K562 (cell line): ENCODE measurements around the gene AIF1. TPM values are rescaled to one million over a fixed set of nuclear protein-coding genes. Genes with fewer than 3 reads are reported as not detected.

Experiments used
- CAMTA2 ChIP-seq: fragments of 250-450 bp; sonication (Bioruptor Pico); conservative IDR thresholded peaks from 2 replicates; pipeline ENCODE4 v1.5.1; 2022
- ETS2 ChIP-seq: IDR thresholded peaks from 2 replicates; pipeline ENCODE4 v1.6.1; 2016; ENCODE audit warnings: borderline replicate concordance, missing genetic modification characterization, mild to moderate bottlenecking, moderate library complexity, missing compliant biosample characterization; ENCODE audit not compliant: poor library complexity, severe bottlenecking
- FOXJ2 ChIP-seq: fragments of 200-800 bp; sonication (Bioruptor generic); IDR thresholded peaks from 2 replicates; pipeline ENCODE4 v1.6.1; 2016; ENCODE audit warnings: missing genetic modification characterization, missing compliant biosample characterization
- HDAC2 ChIP-seq: fragments of 450-650 bp; IDR thresholded peaks from 2 replicates; pipeline ENCODE4 v1.6.1; 2016; ENCODE audit warnings: mild to moderate bottlenecking
- HMG20A ChIP-seq: fragments of 450-650 bp; formaldehyde crosslinking; conservative IDR thresholded peaks from 2 replicates; pipeline ENCODE4 v1.4.0; 2020; ENCODE audit warnings: mild to moderate bottlenecking, mixed read lengths
- KLF6 ChIP-seq: fragments of 250-450 bp; sonication (Bioruptor Pico); IDR thresholded peaks from 2 replicates; pipeline ENCODE4 v1.4.0; 2020; ENCODE audit warnings: mild to moderate bottlenecking, moderate library complexity, borderline replicate concordance
- NFIX ChIP-seq: fragments of 250-450 bp; sonication (Bioruptor Pico); IDR thresholded peaks from 2 replicates; pipeline ENCODE4 v1.4.0; 2020; ENCODE audit warnings: low read depth, mild to moderate bottlenecking, moderate library complexity
- NR2C2 ChIP-seq, 2 experiments: fragments of 200-800 bp in 1 of 2; sonication (Bioruptor generic) in 1 of 2; sonication (generic) in 1 of 2; formaldehyde crosslinking in 1 of 2; IDR thresholded peaks; 2 replicates each; pipeline versions ENCODE4 v1.6.1 to v1.8.0; 2016 to 2022; ENCODE audit warnings: mild to moderate bottlenecking in 1 of 2, missing compliant biosample characterization in 1 of 2, missing genetic modification characterization in 1 of 2, missing genetic modification reagents in 1 of 2
- PCBP2 ChIP-seq: fragments of 200-400 bp; formaldehyde crosslinking; IDR thresholded peaks from 2 replicates; pipeline ENCODE4 v1.6.1; 2018; ENCODE audit warnings: low read length, low read depth, mild to moderate bottlenecking, moderate library complexity; ENCODE audit not compliant: poor library complexity, severe bottlenecking
- POLR2A ChIP-seq: fragments of 450-650 bp; conservative IDR thresholded peaks from 2 replicates; pipeline ENCODE4 v1.6.1; 2016
- SIN3A ChIP-seq, 2 experiments: fragments of 150-350 bp in 1 of 2; IDR thresholded peaks; 2 replicates each; pipeline ENCODE4 v1.6.1; 2011 to 2016; ENCODE audit warnings: borderline replicate concordance in 2 of 2, low read depth in 2 of 2, low read length in 2 of 2, mild to moderate bottlenecking in 2 of 2, moderate library complexity in 2 of 2; ENCODE audit not compliant: control insufficient read depth in 1 of 2
- SRF ChIP-seq, 2 experiments: fragments of 250-450, 450-650 bp in 1 of 2; sonication (Bioruptor Pico) in 1 of 2; sonication (generic) in 1 of 2; formaldehyde crosslinking; IDR thresholded peaks; 2 replicates each; pipeline versions ENCODE4 v1.5.0 to v1.5.1; 2020 to 2022; ENCODE audit warnings: mild to moderate bottlenecking in 1 of 2, missing genetic modification reagents in 1 of 2
- THRAP3 ChIP-seq: fragments of 450-650 bp; IDR thresholded peaks from 2 replicates; pipeline ENCODE4 v1.6.1; 2016; ENCODE audit warnings: mild to moderate bottlenecking, inconsistent platforms, borderline replicate concordance
- ZFP30 ChIP-seq: fragments of 250-450 bp; sonication (Bioruptor Pico); IDR thresholded peaks from 2 replicates; pipeline ENCODE4 v1.8.0; 2022; ENCODE audit warnings: moderate library complexity, mild to moderate bottlenecking, inconsistent platforms, borderline replicate concordance
- ZKSCAN1 ChIP-seq: fragments of 150-350 bp; IDR thresholded peaks from 2 replicates; pipeline ENCODE4 v1.6.1; 2016; ENCODE audit warnings: low read depth, low read length
- ZNF134 ChIP-seq: fragments of 250-450 bp; sonication (Bioruptor Pico); conservative IDR thresholded peaks from 2 replicates; pipeline ENCODE4 v1.4.0; 2020
- ZNF217 ChIP-seq: sonication (generic); formaldehyde crosslinking; IDR thresholded peaks from 2 replicates; pipeline ENCODE4 v1.8.0; 2022; ENCODE audit warnings: mild to moderate bottlenecking, missing genetic modification reagents
- ZNF263 ChIP-seq: sonication (generic); formaldehyde crosslinking; IDR thresholded peaks from 2 replicates; pipeline ENCODE4 v1.8.0; 2022; ENCODE audit warnings: mild to moderate bottlenecking, missing genetic modification reagents, borderline replicate concordance
- ZNF311 ChIP-seq: fragments of 250-450 bp; sonication (Bioruptor Pico); IDR thresholded peaks from 2 replicates; pipeline ENCODE4 v1.4.0; 2020; ENCODE audit warnings: mild to moderate bottlenecking, moderate library complexity
- ZNF586 ChIP-seq: fragments of 450-650 bp; formaldehyde crosslinking; conservative IDR thresholded peaks from 2 replicates; pipeline ENCODE4 v1.4.0; 2020; ENCODE audit warnings: mild to moderate bottlenecking, moderate library complexity
- ZNF699 ChIP-seq: fragments of 250-450 bp; sonication (Bioruptor Pico); IDR thresholded peaks from 2 replicates; pipeline ENCODE4 v1.8.0; 2021; ENCODE audit warnings: mild to moderate bottlenecking, moderate library complexity; ENCODE audit not compliant: insufficient replicate concordance
- polyA plus RNA-seq, 8 experiments: library from polyadenylated mRNA; depleted of rRNA in 4 of 8; stranded (reverse) in 5 of 8; unstranded in 3 of 8; fragments of >200 nt; fragmentation: Nextera tagmentation in 2 of 8; fragmentation: Illumina TruSeq in 1 of 8; extraction: Ambion mirVana in 2 of 8; extraction: Trizol in 1 of 8; gene quantifications; 2 replicates each; pipeline versions ENCODE4 v1.2.1 to v1.2.3, GENCODE V29; 2011 to 2014; ENCODE audit warnings: inconsistent platforms in 1 of 8, missing spikeins in 1 of 8
- total RNA-seq, 7 experiments: library from RNA; depleted of rRNA in 6 of 7; stranded (reverse); fragments of >200 nt in 6 of 7; fragmentation: Illumina TruSeq in 2 of 7; extraction: Trizol in 2 of 7; gene quantifications; 2 replicates each; pipeline versions ENCODE4 v1.2.1 to v1.2.3, GENCODE V29; 2011 to 2021; ENCODE audit warnings: low replicate concordance in 1 of 7
- TF ChIP-seq, protein P1 (sequence below): fragments of 450-650 bp; formaldehyde crosslinking; IDR thresholded peaks from 2 replicates; pipeline ENCODE4 v1.4.0; 2020; ENCODE audit warnings: mild to moderate bottlenecking
- TF ChIP-seq, protein P2 (sequence below): IDR thresholded peaks from 2 replicates; pipeline ENCODE4 v1.6.1; 2016; ENCODE audit warnings: missing genetic modification characterization, missing compliant biosample characterization
- TF ChIP-seq, protein P3 (sequence below): conservative IDR thresholded peaks from 2 replicates; pipeline ENCODE4 v1.6.1; 2011; ENCODE audit warnings: low read depth, mild to moderate bottlenecking, low read length; ENCODE audit not compliant: control insufficient read depth

Gene AIF1
- total and polyA plus RNA-seq, 9 of the 15 experiments (the other 6 are each of a cell fraction or from before 2014, with no cell fraction given): 9.4 to 33.4 (median 19.4) TPM

DNA sequence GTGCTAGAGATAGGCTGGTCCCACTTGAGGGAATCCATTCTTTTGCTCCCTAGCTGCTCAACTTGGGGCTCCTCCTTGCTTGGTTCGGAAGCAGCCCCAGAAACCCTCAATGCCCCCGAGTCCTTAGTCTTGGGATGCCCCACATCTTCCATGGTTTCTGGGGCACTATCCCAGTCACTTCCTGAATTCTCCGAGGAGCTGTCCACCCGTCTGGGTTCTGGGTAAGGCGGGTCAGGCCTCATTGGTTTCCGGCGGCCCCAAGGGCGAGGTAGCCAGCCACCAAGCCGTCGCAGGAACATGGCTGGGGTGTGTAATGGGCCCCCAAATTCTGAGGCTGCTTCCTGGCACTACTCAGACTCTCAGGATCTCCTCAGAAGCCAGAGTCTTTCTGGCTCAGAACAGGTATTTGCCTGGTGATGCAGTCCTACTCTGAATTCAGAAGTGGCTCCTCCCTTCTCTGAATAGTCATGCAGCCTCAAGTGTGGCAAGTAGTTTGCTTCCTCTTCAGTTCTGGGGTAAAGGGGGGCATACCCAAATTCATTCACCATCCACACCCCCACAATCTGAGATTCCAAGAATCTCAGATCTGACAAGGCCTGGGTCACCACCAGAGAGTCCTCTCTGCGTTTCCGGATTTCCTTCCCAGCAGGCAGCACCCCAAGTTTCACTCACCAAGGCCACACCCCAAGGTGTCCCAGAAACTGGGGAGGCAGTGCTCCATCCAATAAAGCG, 44.8 kb downstream of the AIF1 start (continued):
- TF ChIP-seq HDAC2: peak; percentile 71
- TF ChIP-seq, protein P1, sequence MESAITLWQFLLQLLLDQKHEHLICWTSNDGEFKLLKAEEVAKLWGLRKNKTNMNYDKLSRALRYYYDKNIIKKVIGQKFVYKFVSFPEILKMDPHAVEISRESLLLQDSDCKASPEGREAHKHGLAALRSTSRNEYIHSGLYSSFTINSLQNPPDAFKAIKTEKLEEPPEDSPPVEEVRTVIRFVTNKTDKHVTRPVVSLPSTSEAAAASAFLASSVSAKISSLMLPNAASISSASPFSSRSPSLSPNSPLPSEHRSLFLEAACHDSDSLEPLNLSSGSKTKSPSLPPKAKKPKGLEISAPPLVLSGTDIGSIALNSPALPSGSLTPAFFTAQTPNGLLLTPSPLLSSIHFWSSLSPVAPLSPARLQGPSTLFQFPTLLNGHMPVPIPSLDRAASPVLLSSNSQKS: no peak
- no peak for TF ChIP-seq PCBP2
- TF ChIP-seq POLR2A: no peak
- no peak for TF ChIP-seq ZNF134
- 0 out of 2 replicates have a peak, but pooled peaks have one; percentile 26 for TF ChIP-seq NFIX (CRISPR knock-in tag)
- TF ChIP-seq HMG20A (CRISPR knock-in tag): no peak
- no peak for TF ChIP-seq ZKSCAN1
- no peak for TF ChIP-seq THRAP3
- peak; percentile 76; the same call in 1 of the 2 replicates for TF ChIP-seq ZFP30
- no peak for TF ChIP-seq ZNF311 (CRISPR knock-in tag)
- TF ChIP-seq ZNF699: no peak
- no peak for TF ChIP-seq CAMTA2 (CRISPR knock-in tag)
- TF ChIP-seq SIN3A (IDR thresholded peaks at IDR 0.05; ENCODE audit: borderline replicate concordance in 2 of 2, control insufficient read depth in 1 of 2, low read depth in 2 of 2, low read length in 2 of 2): peak; percentile 40 to 98; a peak in 3 of 4 replicates
- TF ChIP-seq, protein P2, sequence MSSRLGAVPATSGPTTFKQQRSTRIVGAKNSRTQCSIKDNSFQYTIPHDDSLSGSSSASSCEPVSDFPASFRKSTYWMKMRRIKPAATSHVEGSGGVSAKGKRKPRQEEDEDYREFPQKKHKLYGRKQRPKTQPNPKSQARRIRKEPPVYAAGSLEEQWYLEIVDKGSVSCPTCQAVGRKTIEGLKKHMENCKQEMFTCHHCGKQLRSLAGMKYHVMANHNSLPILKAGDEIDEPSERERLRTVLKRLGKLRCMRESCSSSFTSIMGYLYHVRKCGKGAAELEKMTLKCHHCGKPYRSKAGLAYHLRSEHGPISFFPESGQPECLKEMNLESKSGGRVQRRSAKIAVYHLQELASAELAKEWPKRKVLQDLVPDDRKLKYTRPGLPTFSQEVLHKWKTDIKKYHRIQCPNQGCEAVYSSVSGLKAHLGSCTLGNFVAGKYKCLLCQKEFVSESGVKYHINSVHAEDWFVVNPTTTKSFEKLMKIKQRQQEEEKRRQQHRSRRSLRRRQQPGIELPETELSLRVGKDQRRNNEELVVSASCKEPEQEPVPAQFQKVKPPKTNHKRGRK (tag): no peak
- TF ChIP-seq ZNF586: no peak
- TF ChIP-seq NR2C2 (CRISPR knock-in tag; IDR thresholded peaks at IDR 0.05): 0 out of 2 replicates have a peak, but pooled peaks have one; percentile 27
- TF ChIP-seq NR2C2 (tag; IDR thresholded peaks at IDR 0.05): no peak
- TF ChIP-seq ZNF217 (CRISPR knock-in tag): no peak
- TF ChIP-seq SRF (CRISPR knock-in tag; IDR thresholded peaks at IDR 0.05): no peak
- TF ChIP-seq ZNF263 (CRISPR knock-in tag): peak; percentile 82
- TF ChIP-seq, protein P3, sequence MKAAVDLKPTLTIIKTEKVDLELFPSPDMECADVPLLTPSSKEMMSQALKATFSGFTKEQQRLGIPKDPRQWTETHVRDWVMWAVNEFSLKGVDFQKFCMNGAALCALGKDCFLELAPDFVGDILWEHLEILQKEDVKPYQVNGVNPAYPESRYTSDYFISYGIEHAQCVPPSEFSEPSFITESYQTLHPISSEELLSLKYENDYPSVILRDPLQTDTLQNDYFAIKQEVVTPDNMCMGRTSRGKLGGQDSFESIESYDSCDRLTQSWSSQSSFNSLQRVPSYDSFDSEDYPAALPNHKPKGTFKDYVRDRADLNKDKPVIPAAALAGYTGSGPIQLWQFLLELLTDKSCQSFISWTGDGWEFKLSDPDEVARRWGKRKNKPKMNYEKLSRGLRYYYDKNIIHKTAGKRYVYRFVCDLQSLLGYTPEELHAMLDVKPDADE: peak; percentile 75; the same call in 1 of the 2 replicates
- peak; percentile 69; the same call in 1 of the 2 replicates for TF ChIP-seq KLF6 (CRISPR knock-in tag)
- TF ChIP-seq ETS2 (tag): no peak
- no peak for TF ChIP-seq FOXJ2 (tag)
